HG02763 (cell line): ENCODE data around the gene CDK19.

ENCODE experiments used
- ATAC-seq: cut with Tn5 transposase; IDR thresholded peaks from one replicate; pipeline ENCODE4 v1.9.1; 2021; ENCODE audit warnings: mild to moderate bottlenecking, moderate library complexity; ENCODE audit not compliant: unreplicated experiment

CDK19 gene

GRCh38 chr6:110705543-110705942 is 109.7 kb downstream of the CDK19 start:
- ATAC-seq, result no peak

GRCh38 chr6:110703906-110704594 is 111.2 kb downstream of the CDK19 start:
- ATAC-seq, result no peak

- ATAC-seq, result no peak
Measured at GRCh38 chr6:110703010-110703905, 112.0 kb downstream of the CDK19 start.

DNA sequence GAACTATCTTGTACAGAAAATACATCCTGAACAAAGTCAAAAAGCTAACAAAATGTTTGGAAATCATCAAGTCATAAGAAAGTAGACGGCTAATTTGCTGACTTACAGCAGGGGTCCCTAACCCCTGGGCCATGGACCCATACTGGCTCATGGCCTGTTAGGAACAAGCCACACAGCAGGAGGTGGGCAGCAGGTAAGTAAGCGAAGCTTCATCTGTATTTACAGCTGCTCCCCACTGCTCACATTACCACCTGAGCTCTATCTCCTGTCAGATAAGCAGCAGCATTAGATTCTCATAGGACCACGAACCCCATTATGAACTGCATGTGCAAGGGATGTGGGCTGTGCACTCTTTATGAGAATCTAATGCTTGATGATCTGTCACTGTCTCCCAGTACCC is 115.5 kb downstream of the CDK19 start:
- ATAC-seq, result no peak

DNA sequence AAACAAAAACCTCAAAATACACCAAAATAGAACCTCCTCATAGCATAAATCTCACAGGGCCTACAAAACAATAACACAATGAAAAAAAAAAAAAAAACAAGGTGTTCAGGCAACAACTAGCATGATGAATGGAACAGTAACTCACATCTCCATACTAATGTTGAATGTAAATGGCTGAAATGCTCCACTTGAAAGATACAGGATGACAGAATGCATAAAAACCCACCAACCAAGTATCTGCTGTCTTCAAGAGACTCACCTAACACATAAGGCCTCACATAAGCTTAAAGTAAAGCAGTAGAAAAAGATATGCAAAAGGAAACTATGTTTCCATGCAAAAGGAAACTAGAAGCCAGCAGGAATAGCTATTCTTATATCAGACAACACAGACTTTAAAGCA is 121.3 kb downstream of the CDK19 start:
- no peak for ATAC-seq

GRCh38 chr6:110693296-110693695 is 122.0 kb downstream of the CDK19 start:
- ATAC-seq, result no peak

- no peak for ATAC-seq
Measured at GRCh38 chr6:110690916-110691315, 124.4 kb downstream of the CDK19 start.

DNA sequence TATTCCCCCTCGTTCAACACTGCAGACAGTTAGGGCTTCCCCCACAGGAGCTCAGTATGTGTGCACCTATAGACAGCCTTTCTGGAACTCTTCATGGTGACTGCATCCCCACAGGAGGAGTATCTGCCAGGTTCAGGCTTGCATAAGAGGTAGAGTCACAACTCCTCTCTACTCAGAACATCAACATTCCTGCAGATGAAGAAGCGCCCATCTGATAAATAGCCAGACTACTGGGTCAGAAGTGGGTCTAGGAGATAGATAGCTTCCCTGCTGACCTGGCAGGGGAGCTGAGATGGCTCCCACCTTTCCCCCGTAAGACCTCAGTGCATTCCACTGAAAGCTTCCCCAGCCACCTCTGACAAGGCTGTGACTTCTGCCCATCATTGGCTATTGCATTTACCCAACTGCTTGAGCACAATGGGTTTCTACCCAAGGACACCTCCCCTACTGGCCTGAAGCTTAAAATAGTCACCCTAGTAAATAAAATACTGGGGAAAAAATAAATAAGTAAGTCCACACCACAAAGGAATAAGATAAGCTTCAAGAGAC is 125.1 kb downstream of the CDK19 start:
- no peak for ATAC-seq

DNA sequence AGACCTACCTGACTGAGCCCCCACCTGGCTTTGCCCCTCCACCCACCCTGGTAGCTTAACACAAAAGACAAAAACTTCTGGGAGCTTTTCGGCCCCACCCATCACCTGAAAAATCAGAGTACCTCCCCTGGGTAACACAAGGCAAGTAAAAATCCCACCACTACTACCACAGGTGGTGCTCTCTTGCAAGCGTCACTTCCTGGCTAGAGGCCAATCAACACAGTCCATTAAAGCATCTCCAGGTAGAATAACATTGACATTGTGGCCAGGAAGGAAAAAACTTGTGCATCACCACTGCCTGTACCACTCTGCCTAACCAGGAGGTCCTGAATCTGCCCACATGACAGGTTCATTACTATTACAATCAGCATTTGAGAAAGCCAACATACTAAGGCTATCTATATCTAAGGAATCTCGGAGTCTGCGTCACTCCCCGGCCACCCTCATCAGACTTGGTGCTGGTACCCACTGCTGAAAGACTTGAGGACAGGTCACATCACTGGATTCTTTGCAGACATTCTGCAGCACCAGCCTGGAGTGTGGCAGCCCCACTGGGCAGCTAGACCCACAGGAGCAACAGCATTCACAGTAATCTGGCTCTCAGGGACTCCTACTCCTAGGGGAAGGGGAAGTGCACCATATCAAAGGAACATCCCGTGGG is 125.9 kb downstream of the CDK19 start:
- ATAC-seq, result no peak

DNA sequence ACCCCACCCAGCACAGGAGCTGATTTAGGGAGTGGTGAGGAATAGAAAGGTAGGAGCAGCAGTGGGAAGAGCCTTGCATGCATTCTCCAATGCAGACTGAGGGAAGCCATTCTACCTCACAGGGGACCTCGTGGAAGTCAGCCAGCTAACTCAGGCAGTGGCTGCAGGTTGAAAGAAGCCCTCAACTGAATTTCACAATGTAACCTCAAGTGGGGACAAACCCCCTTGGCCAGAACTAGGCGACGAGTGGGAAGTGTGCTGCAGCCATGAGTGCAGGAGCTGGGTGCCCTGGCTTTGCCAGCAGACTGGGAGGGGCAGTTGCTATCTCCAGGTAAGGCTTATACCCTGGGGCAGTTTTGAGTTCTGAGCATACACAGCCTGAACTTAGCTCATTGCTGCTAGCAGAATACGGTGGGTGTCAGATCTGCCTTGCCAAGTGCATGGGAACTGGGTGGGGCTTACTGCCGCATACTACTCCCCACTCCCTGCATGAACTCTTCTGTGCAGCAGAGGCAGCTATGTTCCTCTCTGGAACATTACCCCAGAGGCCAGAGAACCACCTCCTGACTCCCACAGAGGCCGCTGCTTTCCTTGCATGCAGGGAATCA is 126.5 kb downstream of the CDK19 start:
- ATAC-seq, result no peak

DNA sequence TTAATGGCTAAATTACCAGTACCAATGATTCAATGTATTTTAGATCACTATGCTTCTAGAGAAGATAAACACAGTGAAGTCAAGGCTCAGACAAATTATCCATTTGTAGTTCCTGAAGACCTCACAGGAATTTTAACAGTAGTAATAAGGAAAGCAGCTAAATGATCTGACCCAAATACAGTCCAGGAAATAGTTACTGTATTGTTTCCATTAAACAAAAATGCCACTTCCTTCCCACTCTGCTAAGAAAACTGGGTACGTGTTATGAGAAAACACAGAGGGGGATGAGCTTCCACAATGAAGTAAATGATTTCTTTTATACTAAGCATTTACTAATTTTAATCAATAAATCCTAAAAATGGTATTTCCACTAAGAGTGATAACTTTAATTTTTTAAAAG is 127.9 kb downstream of the CDK19 start:
- ATAC-seq, result no peak

DNA sequence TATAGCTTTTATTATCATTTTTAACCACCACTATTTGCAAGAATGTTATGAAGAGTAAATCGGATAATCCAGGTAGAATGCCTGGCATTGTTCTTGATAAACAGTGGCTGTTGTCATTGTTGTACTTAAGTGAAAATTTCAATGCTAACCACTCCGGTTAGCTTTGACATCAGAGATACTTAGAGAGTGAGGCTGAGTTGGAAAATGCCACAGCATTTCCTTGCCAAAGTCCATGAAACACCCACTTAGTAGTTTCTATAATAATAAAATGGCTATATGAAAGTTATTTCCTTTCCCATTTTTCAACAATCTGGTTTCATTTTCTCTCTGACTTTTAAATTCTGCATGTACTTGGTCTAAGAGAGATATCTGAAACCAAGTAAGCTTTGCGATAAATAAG is 132.0 kb downstream of the CDK19 start:
- ATAC-seq, result no peak

DNA sequence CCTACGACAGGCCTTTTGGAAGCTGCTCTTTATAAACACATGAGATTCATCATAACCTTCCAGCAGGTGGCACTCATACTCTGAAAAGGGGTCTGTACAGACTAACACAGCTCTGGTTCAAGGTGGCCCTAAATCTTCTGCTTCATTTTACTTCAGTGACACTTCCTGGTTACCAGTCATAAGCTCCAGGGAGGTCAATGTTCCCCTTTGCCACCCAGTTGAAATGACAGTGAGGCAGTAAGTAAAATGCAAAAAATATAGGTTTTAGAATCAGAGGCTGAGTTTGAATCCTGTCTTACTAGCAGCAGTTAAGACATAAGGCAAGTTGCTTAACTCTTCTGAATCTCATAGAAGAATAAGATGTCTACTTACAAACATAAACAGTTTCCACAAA is 132.8 kb downstream of the CDK19 start:
- peak; percentile 90 for ATAC-seq

DNA sequence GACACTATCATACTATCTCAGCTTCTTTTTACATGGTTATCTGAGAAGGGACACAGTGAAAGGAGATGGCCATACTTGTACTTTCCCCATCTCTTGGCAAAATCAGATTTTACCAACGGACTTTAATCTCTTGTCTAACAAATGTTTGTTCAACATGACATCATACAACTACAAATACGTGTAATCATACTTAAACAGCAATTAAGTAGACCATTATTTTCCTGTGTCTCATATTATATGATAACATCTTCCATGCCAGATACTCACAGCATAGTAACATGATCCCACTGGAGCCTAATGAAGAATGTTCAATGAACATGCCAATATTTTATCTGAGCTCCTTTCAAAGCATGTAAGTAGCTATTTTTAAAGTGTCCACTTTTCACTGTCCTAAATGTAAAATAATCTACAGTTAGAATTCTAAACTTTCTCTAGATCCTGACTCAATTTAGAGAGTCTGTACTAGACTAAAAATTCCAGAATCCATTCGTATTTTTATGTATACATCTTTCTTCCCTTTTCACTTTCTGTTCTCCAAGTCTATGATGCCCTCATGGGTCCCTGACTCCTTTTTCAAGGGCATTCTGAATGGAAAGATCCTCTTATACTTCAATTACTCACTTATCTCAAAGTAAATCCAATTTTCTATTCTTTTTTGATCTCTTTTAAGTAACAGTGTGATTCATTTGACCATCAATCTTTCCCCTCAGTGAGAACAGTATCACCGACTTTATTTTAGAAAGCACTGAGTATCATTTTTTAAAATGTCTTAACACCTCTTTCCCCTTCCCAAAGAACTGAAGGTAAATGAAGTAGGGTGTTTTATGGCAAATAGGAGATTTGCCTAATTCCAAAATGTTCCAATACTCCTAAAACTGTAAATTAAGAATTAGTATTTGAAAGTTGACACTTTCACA is 133.5 kb downstream of the CDK19 start:
- ATAC-seq, result no peak

GRCh38 chr6:110676396-110676795 is 138.9 kb downstream of the CDK19 start:
- no peak for ATAC-seq

- ATAC-seq, result no peak
Measured at GRCh38 chr6:110674096-110674495, 141.2 kb downstream of the CDK19 start.

- no peak for ATAC-seq
Measured at GRCh38 chr6:110672122-110672521, 143.1 kb downstream of the CDK19 start.

DNA sequence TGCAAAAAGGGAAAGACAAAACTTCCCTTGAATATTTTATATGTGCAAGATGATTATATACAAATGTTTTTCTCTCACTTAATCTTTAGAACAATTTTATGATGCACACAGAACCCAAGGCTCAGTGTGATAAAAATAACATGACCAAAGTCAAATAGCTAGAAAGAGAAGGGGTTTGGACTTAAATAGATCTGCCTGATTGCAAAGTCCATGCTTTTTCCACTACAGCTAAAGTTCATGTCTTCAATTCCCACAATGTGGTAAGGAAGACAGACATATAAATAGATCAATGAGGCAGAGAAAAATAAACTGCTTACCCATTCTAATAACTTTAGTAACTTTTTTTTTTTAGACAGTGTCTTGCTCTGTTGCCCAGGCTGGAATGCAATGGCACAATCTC is 143.8 kb downstream of the CDK19 start:
- no peak for ATAC-seq

DNA sequence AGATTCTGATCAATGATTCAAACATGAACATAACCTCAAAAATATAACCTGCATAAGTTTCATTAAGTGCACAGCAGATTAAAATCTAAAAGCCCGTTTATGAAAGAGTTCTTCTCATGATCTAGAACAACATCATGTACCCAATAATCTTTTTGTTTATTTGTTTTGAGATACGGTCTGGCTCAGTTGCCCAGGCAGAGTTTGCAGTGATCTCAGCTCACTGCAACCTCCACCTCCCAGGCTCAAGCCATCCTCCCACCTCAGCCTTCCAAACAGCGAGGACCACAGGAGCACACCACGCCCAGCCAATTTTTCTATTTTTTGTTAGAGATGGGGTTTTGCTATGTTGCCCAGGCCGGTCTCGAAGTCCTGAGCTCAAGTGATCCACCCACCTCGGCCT is 149.7 kb downstream of the CDK19 start:
- no peak for ATAC-seq

DNA sequence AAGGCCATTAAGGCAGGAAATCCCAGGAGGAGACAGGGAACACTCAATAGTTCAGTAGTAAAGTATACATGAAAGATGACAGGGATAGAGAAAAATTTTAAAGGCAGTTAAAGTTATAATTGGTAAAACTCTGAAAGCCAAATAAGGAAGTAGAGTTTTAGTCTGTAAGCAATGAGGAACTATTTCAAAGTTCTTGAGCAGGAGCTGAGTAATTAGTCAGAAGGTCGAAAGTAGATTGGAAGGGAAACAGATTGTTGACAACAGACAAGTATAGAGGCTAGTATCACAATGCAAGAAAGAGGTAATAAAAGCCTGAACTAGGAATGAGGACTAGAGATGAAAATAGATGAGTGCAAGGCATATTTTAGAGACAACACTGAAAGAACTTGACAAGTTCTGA is 150.3 kb downstream of the CDK19 start:
- ATAC-seq, result no peak
